IMR-90 (cell line): Measurements from ENCODE around the gene LCN2.

Experiments used
- CHD1 ChIP-seq: IDR thresholded peaks from 2 replicates; pipeline ENCODE4 v1.6.1; 2012; ENCODE audit warnings: low read depth, low read length, improper control_type of control experiment
- RAD21 ChIP-seq: IDR thresholded peaks from 2 replicates; pipeline ENCODE4 v1.6.1; 2012; ENCODE audit warnings: low read length, improper control_type of control experiment
- RFX5 ChIP-seq: IDR thresholded peaks from 2 replicates; pipeline ENCODE4 v1.8.0; 2012; ENCODE audit warnings: low read depth, mild to moderate bottlenecking, low read length, moderate library complexity
- TF ChIP-seq, protein P1 (sequence below): conservative IDR thresholded peaks from 2 replicates; pipeline ENCODE4 v1.5.1; 2012; ENCODE audit warnings: mild to moderate bottlenecking, low read depth, low read length, improper control_type of control experiment

DNA sequence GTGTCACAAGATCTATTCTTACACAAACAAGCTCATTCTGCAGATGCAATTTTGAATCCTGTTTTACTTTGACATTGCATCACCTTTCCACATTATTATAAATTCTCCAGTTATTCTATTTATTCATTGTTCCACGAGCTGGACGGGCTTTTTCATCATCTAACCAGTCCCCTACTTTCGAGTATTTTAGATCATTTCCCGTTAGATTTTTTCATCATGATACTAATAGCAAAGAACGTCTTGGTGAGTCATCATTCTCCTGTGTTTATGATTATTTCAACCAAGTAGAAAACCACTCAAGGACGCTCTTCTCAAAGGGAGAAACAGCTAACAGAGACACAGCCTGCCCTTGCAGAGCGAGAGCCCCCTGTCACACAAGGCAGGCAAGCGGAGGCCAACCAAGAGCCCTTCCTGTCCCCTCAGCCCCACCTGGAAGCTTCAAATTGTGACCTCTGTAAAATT is 25.9 kb downstream of the LCN2 start:
- TF ChIP-seq, protein P1, sequence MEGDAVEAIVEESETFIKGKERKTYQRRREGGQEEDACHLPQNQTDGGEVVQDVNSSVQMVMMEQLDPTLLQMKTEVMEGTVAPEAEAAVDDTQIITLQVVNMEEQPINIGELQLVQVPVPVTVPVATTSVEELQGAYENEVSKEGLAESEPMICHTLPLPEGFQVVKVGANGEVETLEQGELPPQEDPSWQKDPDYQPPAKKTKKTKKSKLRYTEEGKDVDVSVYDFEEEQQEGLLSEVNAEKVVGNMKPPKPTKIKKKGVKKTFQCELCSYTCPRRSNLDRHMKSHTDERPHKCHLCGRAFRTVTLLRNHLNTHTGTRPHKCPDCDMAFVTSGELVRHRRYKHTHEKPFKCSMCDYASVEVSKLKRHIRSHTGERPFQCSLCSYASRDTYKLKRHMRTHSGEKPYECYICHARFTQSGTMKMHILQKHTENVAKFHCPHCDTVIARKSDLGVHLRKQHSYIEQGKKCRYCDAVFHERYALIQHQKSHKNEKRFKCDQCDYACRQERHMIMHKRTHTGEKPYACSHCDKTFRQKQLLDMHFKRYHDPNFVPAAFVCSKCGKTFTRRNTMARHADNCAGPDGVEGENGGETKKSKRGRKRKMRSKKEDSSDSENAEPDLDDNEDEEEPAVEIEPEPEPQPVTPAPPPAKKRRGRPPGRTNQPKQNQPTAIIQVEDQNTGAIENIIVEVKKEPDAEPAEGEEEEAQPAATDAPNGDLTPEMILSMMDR, result no peak
- TF ChIP-seq RFX5, result no peak
- TF ChIP-seq RAD21, result no peak
- no peak for TF ChIP-seq CHD1
